HepG2 (cell line): ENCODE data around the gene TRPC6. TPM values are rescaled to one million over a fixed set of nuclear protein-coding genes. Genes with fewer than 3 reads are reported as not detected.

ENCODE experiments used
- ATAC-seq: fragments of 200-7000 bp; cut with Tn5 transposase; 3 replicates; pipeline ENCODE4 v1.9.1; 2020; ENCODE audit warnings: mild to moderate bottlenecking, moderate library complexity
- BruUV-seq: library from RNA; stranded (reverse); fragments of 400-500 nt; replicated peaks from 2 replicates; lab custom pipeline; 2021; lab: Mats Ljungman, UMichigan
- CTCF ChIA-PET: fragments of 300-600 bp; formaldehyde crosslinking; extraction: SDS; loops from one replicate; lab custom pipeline; 2021; ENCODE audit warnings: low total read pairs, inconsistent platforms, low intra/inter-chr PET ratio; lab: Yijun Ruan, JAX
- POLR2A ChIA-PET: fragments of 350-600 bp; sonication (Branson Sonifier 250); formaldehyde crosslinking; loops from one replicate; lab custom pipeline; 2020; ENCODE audit warnings: antibody characterized with exemption, inconsistent platforms; lab: Yijun Ruan, JAX
- DNase-seq: peaks from one replicate; pipeline ENCODE4 v3.0.0-alpha.2; 2015; ENCODE audit warnings: low spot score
- FAIRE-seq: peaks from 3 replicates; lab custom pipeline; 2011; peaks lifted over from hg19 to GRCh38; lab: Jason Lieb, UNC
- H2AFZ ChIP-seq: one replicate; pipeline ENCODE4 v1.6.1; 2011; ENCODE audit warnings: low read length, inconsistent platforms
- H3K27ac ChIP-seq: fragments of 300-600 bp; 3 replicates; pipeline ENCODE4 v1.8.0; 2011; ENCODE audit warnings: mixed run types, mild to moderate bottlenecking, mixed read lengths, low read length, inconsistent platforms; ENCODE audit not compliant: insufficient read depth; ENCODE audit errors: extremely low read length
- H3K27me3 ChIP-seq, 2 experiments: fragments of 200-600 bp in 1 of 2; 2 replicates in 1 of 2; 3 replicates in 1 of 2; pipeline versions ENCODE4 v1.6.0 to v1.8.0; 2011; ENCODE audit warnings: low read length in 2 of 2, mild to moderate bottlenecking in 2 of 2, moderate library complexity in 2 of 2, inconsistent platforms in 1 of 2; ENCODE audit not compliant: insufficient read depth in 2 of 2, control insufficient read depth in 1 of 2
- H3K36me3 ChIP-seq, 2 experiments: fragments of 200-600 bp in 1 of 2; replicated peaks in 1 of 2; 2 replicates in 1 of 2; 3 replicates in 1 of 2; pipeline versions ENCODE4 v1.5.1 to v1.8.0; 2011; ENCODE audit warnings: low read length in 2 of 2, inconsistent platforms in 1 of 2; ENCODE audit not compliant: insufficient read depth in 2 of 2, control insufficient read depth in 1 of 2
- H3K4me1 ChIP-seq: 2 replicates; pipeline ENCODE4 v1.5.1; 2012; ENCODE audit warnings: low read length, inconsistent platforms; ENCODE audit not compliant: insufficient read depth
- H3K4me2 ChIP-seq: 2 replicates; pipeline ENCODE4 v1.6.0; 2011; ENCODE audit warnings: low read depth, low read length, inconsistent platforms
- H3K4me3 ChIP-seq, 3 experiments: fragments of 200-600 bp in 1 of 3; sonication (generic), shearing (Covaris generic) in 1 of 3; replicated peaks in 1 of 3; 2 replicates each; pipeline ENCODE4 v1.5.1; 2011 to 2016; ENCODE audit warnings: low read length in 3 of 3, inconsistent platforms in 2 of 3, low read depth in 2 of 3, mild to moderate bottlenecking in 2 of 3, control low read depth in 1 of 3, mixed read lengths in 1 of 3; ENCODE audit not compliant: insufficient read depth in 1 of 3
- H3K79me2 ChIP-seq: one replicate; pipeline ENCODE4 v1.6.1; 2011; ENCODE audit warnings: low read length, inconsistent platforms; ENCODE audit not compliant: insufficient read depth
- H3K9ac ChIP-seq: 2 replicates; pipeline ENCODE4 v1.6.0; 2011; ENCODE audit warnings: mild to moderate bottlenecking, low read depth, low read length, inconsistent platforms; ENCODE audit not compliant: insufficient read depth
- H3K9me3 ChIP-seq: 2 replicates; pipeline ENCODE4 v1.5.1; 2012; ENCODE audit warnings: mild to moderate bottlenecking, low read length
- H4K20me1 ChIP-seq: 2 replicates; pipeline ENCODE4 v1.6.0; 2011; ENCODE audit warnings: inconsistent platforms, mild to moderate bottlenecking, low read length, moderate library complexity; ENCODE audit not compliant: insufficient read depth
- AGO2 ChIP-seq: fragments of 200-400 bp; formaldehyde crosslinking; optimal IDR thresholded peaks from 2 replicates; pipeline ENCODE3; 2017; ENCODE audit warnings: mild to moderate bottlenecking, low read depth, low read length, moderate library complexity
- ATF7-NPFF ChIP-seq: sonication (generic); formaldehyde crosslinking; IDR thresholded peaks from 2 replicates; pipeline ENCODE4 v1.8.1; 2023; ENCODE audit warnings: mild to moderate bottlenecking, low read depth, missing genetic modification reagents, moderate library complexity
- CBX1 ChIP-seq: IDR thresholded peaks from one replicate; pipeline ENCODE4 v1.6.1; 2016; ENCODE audit warnings: antibody characterized with exemption, low read depth
- DMTF1 ChIP-seq: sonication (generic); formaldehyde crosslinking; IDR thresholded peaks from 2 replicates; pipeline ENCODE4 v1.4.0; 2020; ENCODE audit warnings: mild to moderate bottlenecking, missing genetic modification reagents
- PHF20 ChIP-seq: sonication (generic); formaldehyde crosslinking; IDR thresholded peaks from 2 replicates; pipeline ENCODE4 v1.5.0; 2020; ENCODE audit warnings: mild to moderate bottlenecking, missing genetic modification reagents
- RORA ChIP-seq: sonication (generic); formaldehyde crosslinking; IDR thresholded peaks from 2 replicates; pipeline ENCODE4 v1.5.0; 2020; ENCODE audit warnings: mild to moderate bottlenecking, missing genetic modification reagents, moderate library complexity
- SIX1 ChIP-seq: sonication (generic); formaldehyde crosslinking; IDR thresholded peaks from 2 replicates; pipeline ENCODE4 v1.4.0; 2020; ENCODE audit warnings: missing genetic modification reagents, borderline replicate concordance
- SYNCRIP ChIP-seq: fragments of 200-400 bp; formaldehyde crosslinking; IDR thresholded peaks from 2 replicates; pipeline ENCODE4 v1.6.1; 2018; ENCODE audit warnings: mild to moderate bottlenecking, low read depth, low read length; ENCODE audit not compliant: insufficient read depth
- XBP1 ChIP-seq: sonication (generic); formaldehyde crosslinking; IDR thresholded peaks from 2 replicates; pipeline ENCODE4 v1.5.0; 2020; ENCODE audit warnings: missing genetic modification reagents
- ZNF260 ChIP-seq: sonication (generic); formaldehyde crosslinking; IDR thresholded peaks from 2 replicates; pipeline ENCODE4 v1.4.0; 2020; ENCODE audit warnings: missing genetic modification reagents, low read depth, mild to moderate bottlenecking, borderline replicate concordance
- ZNF577 ChIP-seq: sonication (generic); formaldehyde crosslinking; IDR thresholded peaks from 2 replicates; pipeline ENCODE4 v1.4.0; 2020; ENCODE audit warnings: mild to moderate bottlenecking, low read depth, missing genetic modification reagents, borderline replicate concordance
- ZNF761 ChIP-seq: sonication (generic); formaldehyde crosslinking; conservative IDR thresholded peaks from 2 replicates; pipeline ENCODE4 v1.4.0; 2020; ENCODE audit warnings: mild to moderate bottlenecking, missing genetic modification reagents
- ZSCAN30 ChIP-seq: sonication (generic); formaldehyde crosslinking; IDR thresholded peaks from 2 replicates; pipeline ENCODE4 v1.5.0; 2020; ENCODE audit warnings: mild to moderate bottlenecking, missing genetic modification reagents
- WGBS: methylation state at CpG from one replicate; pipeline ENCODE4 v1.1.6; 2017; ENCODE audit warnings: low lambda C conversion rate; 5-methylcytosine and 5-hydroxymethylcytosine counted together
- in situ Hi-C: cut with HindIII; loops from 2 replicates; pipeline ENCODE4 v1.10.0; 2017; ENCODE audit warnings: low pct_unique_long_range_greater_than_20kb; ENCODE audit not compliant: extremely low pct_ligation_motif_present
- intact Hi-C: fragments of 100-400 bp; cut with micrococcal nuclease; formaldehyde crosslinking; loops from one replicate; pipeline ENCODE4 v1.10.0; 2022; ENCODE audit not compliant: unreplicated experiment
- polyA plus RNA-seq, 8 experiments: library from polyadenylated mRNA; depleted of rRNA in 3 of 8; stranded (reverse) in 7 of 8; unstranded in 1 of 8; fragments of >200 nt; fragmentation: Illumina TruSeq in 4 of 8; extraction: Trizol in 4 of 8; gene quantifications; 2 replicates each; pipeline versions ENCODE4 v1.2.1 to v1.2.3, GENCODE V29; 2011 to 2016; ENCODE audit warnings: low read depth in 4 of 8, missing spikeins in 1 of 8, mixed read lengths in 1 of 8; ENCODE audit not compliant: insufficient read depth in 1 of 8
- total RNA-seq, 5 experiments: library from RNA; depleted of rRNA; stranded (reverse); fragments of >200 nt; fragmentation: Illumina TruSeq; extraction: Trizol; gene quantifications; 2 replicates each; pipeline ENCODE4 v1.2.3, GENCODE V29; 2016; ENCODE audit warnings: low read depth in 1 of 5
- TF ChIP-seq, protein P1 (sequence below): sonication (generic); formaldehyde crosslinking; IDR thresholded peaks from 2 replicates; pipeline ENCODE4 v1.9.0; 2021; ENCODE audit warnings: missing genetic modification reagents, borderline replicate concordance
- TF ChIP-seq, protein P2 (sequence below): sonication (generic); formaldehyde crosslinking; IDR thresholded peaks from 2 replicates; pipeline ENCODE4 v1.8.1; 2023; ENCODE audit warnings: mild to moderate bottlenecking, moderate library complexity, missing genetic modification reagents
- TF ChIP-seq, protein P3 (sequence below): sonication (generic); formaldehyde crosslinking; IDR thresholded peaks from 2 replicates; pipeline ENCODE4 v1.4.0; 2020; ENCODE audit warnings: missing genetic modification reagents

The TRPC6 gene
- total and polyA plus RNA-seq, 2 of the 13 experiments (the other 11 are each of a cell fraction or from before 2014, with no cell fraction given), result not detected

DNA sequence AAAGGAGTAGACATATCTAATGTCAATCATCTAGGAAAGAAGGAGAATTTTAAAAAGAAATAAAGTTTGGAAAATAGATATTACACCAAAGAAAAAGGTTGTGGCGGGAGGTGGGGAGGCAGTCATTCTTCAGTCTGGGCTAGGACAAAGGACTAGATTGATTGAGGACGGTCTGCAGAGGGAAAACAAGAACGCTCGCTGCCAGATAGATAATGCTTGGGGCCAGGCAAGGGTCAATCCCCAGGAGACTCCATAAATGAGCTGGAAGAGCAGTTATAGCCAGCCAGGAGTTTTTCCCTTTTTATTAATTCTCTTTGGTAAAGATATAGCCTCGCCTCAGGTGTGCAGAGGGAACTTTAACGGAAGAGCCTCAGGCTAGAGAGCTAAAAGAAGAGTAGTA is 6.3 kb downstream of the TRPC6 start:
- Histone ChIP-seq H3K27me3 (peaks cover 0 to 3% of the 10 kb centered on the region in 2 experiments; a peak in 1 of 5 replicates), H3K9ac (no peak overlapping the region), H3K4me3 (no peak overlapping the region), H3K27ac (no peak overlapping the region), H3K4me2 (no peak overlapping the region), H3K4me1 (no peaks in the 10 kb centered on the region), H3K9me3 (no peaks in the 10 kb centered on the region), H3K79me2 (no peaks in the 10 kb centered on the region), H4K20me1 (no peaks in the 10 kb centered on the region), H2AFZ (no peak overlapping the region), H3K36me3 (no peaks in the 10 kb centered on the region)
- ATAC-seq, result no peak
- CTCF ChIA-PET, result no interaction called here
- in situ Hi-C loops (no loop called here), intact Hi-C loops (no loop called here)
- no peak for FAIRE-seq
- no peak for DNase-seq
- BruUV-seq, result no TSS peak
- POLR2A ChIA-PET, result no interaction called here
- TF ChIP-seq, protein P1, sequence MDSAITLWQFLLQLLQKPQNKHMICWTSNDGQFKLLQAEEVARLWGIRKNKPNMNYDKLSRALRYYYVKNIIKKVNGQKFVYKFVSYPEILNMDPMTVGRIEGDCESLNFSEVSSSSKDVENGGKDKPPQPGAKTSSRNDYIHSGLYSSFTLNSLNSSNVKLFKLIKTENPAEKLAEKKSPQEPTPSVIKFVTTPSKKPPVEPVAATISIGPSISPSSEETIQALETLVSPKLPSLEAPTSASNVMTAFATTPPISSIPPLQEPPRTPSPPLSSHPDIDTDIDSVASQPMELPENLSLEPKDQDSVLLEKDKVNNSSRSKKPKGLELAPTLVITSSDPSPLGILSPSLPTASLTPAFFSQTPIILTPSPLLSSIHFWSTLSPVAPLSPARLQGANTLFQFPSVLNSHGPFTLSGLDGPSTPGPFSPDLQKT (CRISPR knock-in tag), result no peak
- TF ChIP-seq ZNF260 (CRISPR knock-in tag), result no peak
- TF ChIP-seq SIX1 (CRISPR knock-in tag), result no peak
- TF ChIP-seq RORA (CRISPR knock-in tag), result no peak
- no peak for TF ChIP-seq ZNF577 (CRISPR knock-in tag)
- TF ChIP-seq ZNF761 (CRISPR knock-in tag), result no peak
- TF ChIP-seq, protein P2, sequence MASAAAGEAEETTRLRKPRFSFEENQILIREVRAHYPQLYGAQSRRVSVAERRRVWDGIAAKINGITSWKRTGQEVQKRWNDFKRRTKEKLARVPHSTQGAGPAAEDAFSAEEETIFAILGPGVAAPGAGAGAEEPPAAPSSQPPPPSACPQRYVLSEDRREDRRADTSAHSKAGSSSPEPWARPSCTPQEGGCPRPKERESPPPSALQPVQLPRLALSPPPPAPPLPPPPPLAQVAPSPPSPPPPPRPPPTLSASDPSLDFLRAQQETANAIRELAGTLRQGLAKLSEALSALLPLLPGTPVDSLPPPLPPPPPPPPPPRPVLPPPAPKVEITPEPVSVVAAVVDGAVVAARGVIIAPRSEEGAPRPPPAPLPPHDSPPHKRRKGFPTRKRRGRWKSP (CRISPR knock-in tag), result no peak
- no peak for TF ChIP-seq ZSCAN30
- TF ChIP-seq PHF20 (CRISPR knock-in tag), result no peak
- no peak for TF ChIP-seq AGO2
- TF ChIP-seq CBX1, result no peak
- TF ChIP-seq ATF7-NPFF (CRISPR knock-in tag), result no peak
- TF ChIP-seq DMTF1 (CRISPR knock-in tag), result no peak
- TF ChIP-seq, protein P3, sequence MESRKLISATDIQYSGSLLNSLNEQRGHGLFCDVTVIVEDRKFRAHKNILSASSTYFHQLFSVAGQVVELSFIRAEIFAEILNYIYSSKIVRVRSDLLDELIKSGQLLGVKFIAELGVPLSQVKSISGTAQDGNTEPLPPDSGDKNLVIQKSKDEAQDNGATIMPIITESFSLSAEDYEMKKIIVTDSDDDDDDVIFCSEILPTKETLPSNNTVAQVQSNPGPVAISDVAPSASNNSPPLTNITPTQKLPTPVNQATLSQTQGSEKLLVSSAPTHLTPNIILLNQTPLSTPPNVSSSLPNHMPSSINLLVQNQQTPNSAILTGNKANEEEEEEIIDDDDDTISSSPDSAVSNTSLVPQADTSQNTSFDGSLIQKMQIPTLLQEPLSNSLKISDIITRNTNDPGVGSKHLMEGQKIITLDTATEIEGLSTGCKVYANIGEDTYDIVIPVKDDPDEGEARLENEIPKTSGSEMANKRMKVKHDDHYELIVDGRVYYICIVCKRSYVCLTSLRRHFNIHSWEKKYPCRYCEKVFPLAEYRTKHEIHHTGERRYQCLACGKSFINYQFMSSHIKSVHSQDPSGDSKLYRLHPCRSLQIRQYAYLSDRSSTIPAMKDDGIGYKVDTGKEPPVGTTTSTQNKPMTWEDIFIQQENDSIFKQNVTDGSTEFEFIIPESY, result no peak
- TF ChIP-seq SYNCRIP, result no peak
- TF ChIP-seq XBP1 (CRISPR knock-in tag), result no peak
- 4% methylated on average over 6 of the region's 6 CpGs for WGBS
